ENCODE data around the gene IGSF23. TPM values are rescaled to one million over a fixed set of nuclear protein-coding genes. Genes with fewer than 3 reads are reported as not detected.

IGSF23 gene, protein sequence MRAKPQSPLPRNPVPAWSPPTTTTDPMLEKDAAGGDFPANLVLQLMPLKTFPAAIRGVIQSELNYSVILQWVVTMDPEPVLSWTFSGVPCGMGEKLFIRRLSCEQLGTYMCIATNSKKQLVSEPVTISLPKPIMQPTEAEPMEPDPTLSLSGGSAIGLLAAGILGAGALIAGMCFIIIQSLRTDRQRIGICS
- polyA plus RNA-seq (ENCODE audit: insufficient read length), result 0.83 TPM
- long read RNA-seq, donor 1, result 0 reads
- long read RNA-seq, donor 2, result 0 reads
- long read RNA-seq, donor 3, result 0 reads
- long read RNA-seq, donor 4, result 0 reads
- long read RNA-seq, donor 5, result 0 reads
- long read RNA-seq, donor 6, result 0 reads
- long read RNA-seq, donor 7, result 0 reads
- long read RNA-seq, donor 8, result 0 reads

GRCh38 chr19:44613295-44614178 lies at the start of gene IGSF23:
Gene IGSF23, plus strand, starts transcription at chr19:44613563. Its CDS starts 83 bp downstream, at chr19:44613646.
- no peak for DNase-seq

DNA sequence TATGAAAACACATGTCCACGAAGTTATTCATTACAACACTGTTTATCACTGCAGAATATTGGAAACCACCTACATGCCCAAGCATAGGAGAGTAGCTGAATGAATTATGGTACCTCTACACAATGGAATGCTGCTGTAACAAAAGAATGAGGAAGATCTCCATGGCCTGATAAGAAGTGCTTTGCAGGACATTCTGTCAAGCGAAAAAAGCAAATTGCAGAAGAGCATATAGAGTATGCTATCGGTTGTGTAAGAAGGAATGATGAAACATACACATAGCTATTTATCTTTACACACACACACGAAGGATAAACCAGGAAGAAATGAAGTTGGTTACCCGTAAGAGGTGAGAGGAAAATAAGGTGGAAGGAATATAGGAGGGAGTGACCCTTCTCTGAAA lies 46.4 kb upstream of the IGSF23 start:
- DNase-seq, result no peak

DNA sequence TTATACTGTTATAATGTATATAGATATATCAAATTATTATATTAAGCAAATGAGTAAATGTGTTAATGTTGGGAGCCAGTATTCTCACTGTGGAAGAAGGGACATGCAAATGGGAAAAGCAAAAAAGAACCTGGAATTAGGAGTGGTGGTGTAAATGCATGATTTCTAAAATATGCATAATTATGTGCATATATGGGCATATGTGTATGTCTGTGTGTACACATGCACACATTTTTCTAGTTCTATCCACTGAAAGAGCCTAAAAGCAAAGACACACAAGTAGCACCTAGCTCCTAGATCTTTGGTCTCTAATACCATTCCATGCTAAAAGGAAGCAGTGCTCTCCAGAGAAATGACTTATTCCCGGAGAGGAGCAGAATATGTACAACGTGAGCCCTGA lies 45.6 kb upstream of the IGSF23 start:
- no peak for DNase-seq

DNA sequence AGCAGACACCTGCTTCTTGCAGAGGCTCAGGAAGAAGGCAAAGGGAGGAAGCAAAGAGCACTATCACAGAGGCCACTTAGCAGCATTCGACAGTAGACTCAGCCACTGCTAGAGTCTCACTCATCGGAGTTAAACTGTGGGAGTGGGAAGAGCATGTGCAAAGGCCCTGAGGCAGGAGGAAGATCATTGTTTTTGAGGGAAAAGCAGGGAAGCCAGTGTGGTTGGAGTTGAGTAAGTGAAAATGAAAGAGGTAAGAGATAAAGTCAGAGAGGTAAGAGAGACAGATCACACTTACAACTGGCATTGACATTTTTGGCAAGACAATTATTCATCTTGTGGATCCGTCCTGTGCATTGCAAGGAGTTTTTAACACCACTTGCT lies 42.8 kb upstream of the IGSF23 start:
- DNase-seq, result no peak

- DNase-seq, result peak; percentile 92
These were observed 42.2 kb upstream of the IGSF23 start for GRCh38 chr19:44570984-44571684.

DNA sequence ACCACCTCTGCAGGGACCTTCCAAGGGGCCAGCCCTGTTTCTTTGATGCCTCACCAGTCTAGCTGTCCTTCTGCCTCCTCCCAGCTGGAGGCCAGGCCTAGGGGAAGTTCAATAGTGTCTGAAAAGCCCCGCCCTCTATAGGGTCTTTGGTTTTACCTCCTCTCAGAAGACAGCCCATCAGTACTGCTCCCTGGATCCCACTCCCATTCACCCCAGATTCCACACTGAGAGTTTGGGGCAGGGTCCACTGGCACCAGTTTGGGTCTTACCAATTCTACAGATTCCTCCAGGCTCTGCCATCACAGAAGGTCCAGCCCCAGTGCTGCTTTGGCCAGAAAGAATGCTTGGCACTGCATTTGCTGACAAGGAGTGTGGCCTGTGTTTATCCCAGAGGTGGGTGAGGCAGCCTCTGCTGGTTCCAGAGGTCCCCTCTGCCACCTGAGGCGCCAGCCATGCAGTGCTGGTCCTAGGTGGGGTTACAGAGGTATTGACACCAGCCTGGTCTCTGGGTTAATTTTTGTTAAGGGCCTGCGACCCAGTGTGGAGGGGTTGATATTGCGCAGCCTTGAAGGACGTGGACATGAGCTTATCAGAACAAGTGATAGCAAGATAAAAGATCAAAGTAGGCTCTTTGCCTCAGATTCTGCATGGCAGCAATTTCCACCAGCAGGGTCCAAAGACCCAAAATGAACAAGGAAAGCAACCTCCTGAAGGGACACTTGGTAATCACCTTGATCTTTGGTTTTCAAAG lies 41.4 kb upstream of the IGSF23 start:
- DNase-seq, result no peak

DNA sequence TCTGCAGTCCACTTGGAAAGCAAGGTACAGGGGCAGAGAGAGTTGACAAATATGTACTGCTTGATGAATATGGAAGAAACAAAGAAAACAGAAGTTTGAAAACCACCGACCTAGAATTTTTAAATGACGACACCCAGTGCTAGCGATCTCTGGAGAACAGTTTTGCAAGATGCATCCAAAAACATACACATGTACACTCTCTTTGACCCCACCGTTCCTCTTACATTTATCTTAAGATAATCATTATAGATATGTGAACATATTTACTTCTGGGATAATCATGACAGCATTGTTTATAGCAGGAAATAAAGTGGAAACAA lies 40.8 kb upstream of the IGSF23 start:
- DNase-seq, result no peak

GRCh38 chr19:44573183-44573582 lies 40.2 kb upstream of the IGSF23 start:
- no peak for DNase-seq

DNA sequence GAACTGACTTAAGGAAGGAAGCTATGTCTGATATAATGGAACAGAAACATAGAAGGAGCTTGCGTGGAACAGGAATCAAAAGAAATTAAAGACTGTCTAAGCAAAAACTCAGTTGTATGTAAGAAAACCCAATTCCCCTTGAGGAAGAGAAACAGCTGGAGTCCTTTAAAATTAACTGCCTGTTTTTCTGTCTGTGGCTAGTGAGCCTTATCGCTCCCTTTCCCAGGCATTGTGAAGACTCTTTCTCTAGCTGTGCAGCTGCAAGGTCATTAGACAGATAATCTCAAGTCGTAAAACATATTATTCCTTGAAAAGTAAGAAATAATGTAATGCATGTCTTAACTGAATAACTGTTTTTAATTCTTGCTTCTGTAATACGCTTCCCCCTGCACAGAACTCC lies 39.7 kb upstream of the IGSF23 start:
- DNase-seq, result peak; percentile 61

DNA sequence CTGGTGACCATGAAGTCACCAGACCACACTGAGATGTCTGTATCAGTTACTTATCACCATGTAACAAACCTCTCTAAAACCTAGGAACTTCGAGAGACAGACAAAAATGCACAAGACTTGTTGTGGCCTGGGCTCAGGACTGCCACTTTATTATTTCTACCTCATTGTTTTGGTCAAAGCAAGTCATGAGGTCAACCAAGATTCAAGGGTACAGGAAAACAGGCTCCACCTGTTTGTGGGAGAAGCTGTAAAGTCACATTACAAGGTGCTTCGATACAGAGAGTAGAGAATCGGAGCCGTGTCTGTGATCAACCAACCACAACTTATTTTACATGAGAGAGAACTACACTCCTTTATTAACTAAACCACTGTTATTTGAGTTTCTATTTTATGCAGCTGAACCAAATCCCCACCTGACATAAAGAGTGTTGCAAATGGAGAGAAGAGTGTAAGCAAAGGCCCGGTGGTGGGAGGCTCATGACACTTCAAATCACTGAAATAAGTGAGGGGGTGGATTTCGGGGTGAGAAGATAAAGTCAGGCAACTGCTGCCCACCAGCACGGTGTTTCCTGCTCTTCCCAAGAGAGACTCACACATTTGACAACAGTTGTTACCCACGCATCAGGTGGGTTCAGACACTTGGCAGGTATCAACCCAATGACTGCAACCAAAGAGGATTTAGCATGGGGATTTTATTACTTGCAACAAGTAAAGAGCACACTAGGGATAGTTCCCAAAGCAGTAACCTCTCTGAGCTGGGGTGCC lies 39.0 kb upstream of the IGSF23 start:
- DNase-seq, result peak; percentile 31

DNA sequence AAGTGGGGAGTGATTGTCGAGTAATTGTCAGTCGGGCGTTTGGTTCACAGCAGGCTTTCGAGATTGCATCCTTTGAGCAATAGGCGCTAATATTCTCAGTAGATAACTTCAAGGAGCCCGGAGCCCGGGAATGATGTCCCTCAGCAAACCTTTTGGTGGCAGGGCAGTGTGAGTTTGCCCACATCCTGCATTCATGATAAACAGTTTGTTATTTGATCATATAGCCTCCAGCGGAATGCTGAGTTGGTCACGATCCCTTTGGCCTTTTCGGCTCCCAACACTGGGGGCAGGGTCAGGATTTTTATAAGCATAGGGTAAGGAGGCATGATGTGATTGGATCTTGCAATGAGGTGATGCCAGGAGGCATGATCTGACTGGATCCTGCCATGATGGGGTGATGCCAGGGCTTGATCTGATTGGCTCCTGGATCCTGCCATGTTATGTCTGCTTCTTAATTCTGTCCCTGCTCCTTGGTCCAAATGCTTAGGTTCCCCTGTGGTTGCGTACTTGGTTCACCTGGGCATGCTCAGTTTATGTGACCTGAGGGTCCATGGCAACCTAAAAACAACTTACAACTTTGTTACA lies 38.2 kb upstream of the IGSF23 start:
- DNase-seq, result no peak

DNA sequence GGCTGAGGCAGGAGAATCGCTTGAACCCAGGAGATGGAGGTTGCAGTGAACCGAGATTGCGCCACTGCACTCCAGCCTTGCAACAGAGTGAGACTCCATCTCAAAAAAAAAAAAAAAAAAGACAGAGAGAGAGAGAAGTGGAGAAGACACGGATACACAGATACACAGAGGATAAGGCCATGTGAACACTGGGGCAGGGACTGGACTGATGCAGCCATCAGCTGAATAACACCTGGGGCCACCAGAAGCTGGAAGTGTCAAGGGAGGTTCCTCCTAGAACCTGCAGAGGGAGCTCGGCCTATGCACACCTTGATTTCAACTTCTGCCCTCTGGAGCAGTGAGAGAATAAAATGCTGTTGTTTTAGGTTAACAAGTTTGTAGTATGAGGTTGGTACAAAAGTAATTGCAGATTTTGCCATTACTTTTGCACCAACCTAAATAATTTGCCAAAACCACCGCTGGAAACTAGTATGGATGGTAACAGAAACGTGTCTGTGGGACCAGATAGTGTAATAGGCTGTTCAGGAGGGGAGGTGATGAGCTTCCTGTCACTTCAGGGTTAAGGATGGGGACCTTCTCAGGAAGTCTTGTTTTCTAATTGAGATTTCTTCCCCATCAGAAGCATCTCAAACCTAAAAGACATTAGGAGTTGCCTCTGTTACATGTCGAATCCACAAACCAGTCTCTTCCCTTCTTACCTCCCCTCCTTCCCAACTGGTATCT lies 36.4 kb upstream of the IGSF23 start:
- no peak for DNase-seq

DNA sequence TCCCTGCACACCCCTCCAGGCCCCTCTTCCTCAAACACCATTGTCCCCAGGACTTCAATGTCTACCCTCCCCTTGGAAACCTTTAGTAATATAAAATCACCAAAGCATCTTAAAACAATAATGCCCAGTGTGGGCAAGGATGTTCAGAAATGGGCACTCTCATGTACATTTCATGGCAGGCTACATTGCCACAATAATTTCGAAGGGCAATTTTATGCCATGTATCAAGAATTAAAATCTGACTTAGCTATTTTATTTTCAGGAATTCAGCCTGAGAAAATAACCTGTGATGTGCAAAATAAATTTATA lies 35.8 kb upstream of the IGSF23 start:
- DNase-seq, result no peak

GRCh38 chr19:44579663-44580365 lies 33.5 kb upstream of the IGSF23 start:
- DNase-seq, result no peak

GRCh38 chr19:44580366-44580895 lies 32.9 kb upstream of the IGSF23 start:
- no peak for DNase-seq

DNA sequence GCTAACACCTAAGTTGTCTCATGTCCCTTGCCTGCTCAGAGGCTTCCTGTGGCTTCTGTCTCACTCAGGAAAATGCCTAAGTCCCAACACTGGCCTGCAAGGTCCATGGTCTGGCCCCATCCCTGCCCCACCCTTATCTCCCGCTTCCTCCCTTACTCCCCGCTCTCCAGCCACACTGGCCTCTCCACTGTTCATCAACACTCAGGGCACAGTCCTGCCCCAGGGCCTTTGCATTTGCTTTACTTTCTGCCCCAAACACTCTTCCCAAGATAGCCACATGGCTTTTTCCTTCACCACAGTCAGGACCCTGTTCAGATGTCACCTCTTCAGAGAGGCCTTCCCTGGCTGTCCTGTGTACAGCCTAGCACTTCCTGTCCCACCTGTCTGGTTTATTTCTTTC lies 32.1 kb upstream of the IGSF23 start:
- DNase-seq, result no peak

GRCh38 chr19:44582581-44583265 lies 30.6 kb upstream of the IGSF23 start:
- DNase-seq, result no peak

DNA sequence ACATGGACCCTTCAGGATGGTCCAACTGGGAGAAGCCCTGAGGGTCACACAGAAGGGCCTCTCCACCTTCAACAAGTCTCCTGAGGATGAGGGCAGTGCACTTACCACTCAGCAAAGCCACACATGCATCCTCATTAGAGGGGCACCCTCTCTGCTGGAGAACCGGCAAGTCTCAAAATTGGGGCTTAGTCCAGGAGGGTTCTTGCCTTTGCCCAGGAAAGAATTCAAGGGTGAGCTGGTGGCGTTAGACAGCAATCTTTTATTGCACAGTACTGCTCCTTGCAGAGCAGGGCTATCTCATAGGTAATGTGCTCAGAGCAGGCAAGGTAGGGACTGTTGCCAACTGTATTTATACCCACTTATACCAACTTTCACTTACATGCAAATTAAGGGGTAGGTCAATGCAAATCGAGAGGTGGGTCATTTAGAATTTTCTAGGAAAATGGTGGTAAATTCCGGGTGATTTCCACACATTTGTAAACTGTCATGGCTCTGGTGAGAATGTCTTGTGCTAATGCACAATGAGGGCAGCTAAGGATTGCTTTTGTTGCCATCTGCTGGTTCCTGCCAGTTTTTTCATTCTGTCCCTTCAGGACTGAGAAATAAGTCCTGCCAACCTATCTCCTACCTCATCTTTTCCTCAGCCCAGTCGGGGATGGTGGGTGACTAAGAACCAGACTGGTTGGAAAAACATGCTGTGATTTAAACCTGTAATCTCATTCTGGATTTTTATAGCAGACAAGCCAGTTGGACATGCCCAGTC lies 27.8 kb upstream of the IGSF23 start:
- DNase-seq, result no peak
